WTC11 (cell line): ENCODE measurements around the gene FHAD1.

Experiments
- ATF2 ChIP-seq: sonication (generic); formaldehyde crosslinking; IDR thresholded peaks from 2 replicates; pipeline ENCODE4 v1.8.1; 2022; ENCODE audit warnings: low read depth, missing genetic modification reagents, borderline replicate concordance
- ATF3 ChIP-seq: sonication (generic); formaldehyde crosslinking; conservative IDR thresholded peaks from 2 replicates; pipeline ENCODE4 v1.8.1; 2022; ENCODE audit warnings: mild to moderate bottlenecking, missing genetic modification reagents
- CDX4 ChIP-seq: fragments of 250-450 bp; sonication (Bioruptor Pico); IDR thresholded peaks from 2 replicates; pipeline ENCODE4 v1.9.0; 2021; ENCODE audit warnings: moderate library complexity, mild to moderate bottlenecking, inconsistent platforms, borderline replicate concordance
- CREM ChIP-seq: sonication (generic); formaldehyde crosslinking; IDR thresholded peaks from 2 replicates; pipeline ENCODE4 v1.8.1; 2022; ENCODE audit warnings: mild to moderate bottlenecking, missing genetic modification reagents, moderate library complexity
- CTCF ChIP-seq: fragments of 200-600 bp; IDR thresholded peaks from 2 replicates; pipeline ENCODE4 v1.8.0; 2022; ENCODE audit warnings: antibody characterized with exemption
- E2F5 ChIP-seq: sonication (generic); formaldehyde crosslinking; IDR thresholded peaks from 2 replicates; pipeline ENCODE4 v1.8.1; 2022; ENCODE audit warnings: mild to moderate bottlenecking, moderate library complexity, missing genetic modification reagents
- MLX ChIP-seq: sonication (generic); formaldehyde crosslinking; IDR thresholded peaks from 2 replicates; pipeline ENCODE4 v1.8.1; 2023; ENCODE audit warnings: mild to moderate bottlenecking, missing genetic modification reagents, moderate library complexity
- NFYB ChIP-seq: sonication (generic); formaldehyde crosslinking; conservative IDR thresholded peaks from 2 replicates; pipeline ENCODE4 v1.8.0; 2022; ENCODE audit warnings: low read depth, missing genetic modification reagents
- RELA ChIP-seq: sonication (generic); formaldehyde crosslinking; IDR thresholded peaks from 2 replicates; pipeline ENCODE4 v1.8.1; 2022; ENCODE audit warnings: missing genetic modification reagents, mild to moderate bottlenecking, borderline replicate concordance
- SP1 ChIP-seq: sonication (generic); formaldehyde crosslinking; conservative IDR thresholded peaks from 2 replicates; pipeline ENCODE4 v1.8.1; 2022; ENCODE audit warnings: missing genetic modification reagents
- USF2 ChIP-seq: sonication (generic); formaldehyde crosslinking; IDR thresholded peaks from 2 replicates; pipeline ENCODE4 v1.8.1; 2023; ENCODE audit warnings: mild to moderate bottlenecking, missing genetic modification reagents, moderate library complexity
- ZNF232 ChIP-seq: sonication (generic); formaldehyde crosslinking; IDR thresholded peaks from 2 replicates; pipeline ENCODE4 v1.8.0; 2022; ENCODE audit warnings: mild to moderate bottlenecking, missing genetic modification reagents

- TF ChIP-seq SP1 (CRISPR knock-in tag) (no peak), ATF3 (CRISPR knock-in tag) (no peak), NFYB (CRISPR knock-in tag) (no peak), CTCF (no peak), ZNF232 (CRISPR knock-in tag) (no peak), E2F5 (CRISPR knock-in tag) (no peak), CREM (no peak), USF2 (CRISPR knock-in tag) (no peak), ATF2 (CRISPR knock-in tag) (no peak), MLX (CRISPR knock-in tag) (no peak), RELA (no peak), CDX4 (no peak)
Observed at GRCh38 chr1:15414445-15414983, 167.5 kb downstream of the FHAD1 start.
